NOMO-1 treated with dmso at 0.1 percent for 144 hours (cell line): ENCODE data around the gene PRCD.

ENCODE experiments used
- DNase-seq: peaks from one replicate; lab custom pipeline; 2025; ENCODE audit not compliant: unreplicated experiment; lab: John Stamatoyannopoulos, UW

The PRCD gene

DNA sequence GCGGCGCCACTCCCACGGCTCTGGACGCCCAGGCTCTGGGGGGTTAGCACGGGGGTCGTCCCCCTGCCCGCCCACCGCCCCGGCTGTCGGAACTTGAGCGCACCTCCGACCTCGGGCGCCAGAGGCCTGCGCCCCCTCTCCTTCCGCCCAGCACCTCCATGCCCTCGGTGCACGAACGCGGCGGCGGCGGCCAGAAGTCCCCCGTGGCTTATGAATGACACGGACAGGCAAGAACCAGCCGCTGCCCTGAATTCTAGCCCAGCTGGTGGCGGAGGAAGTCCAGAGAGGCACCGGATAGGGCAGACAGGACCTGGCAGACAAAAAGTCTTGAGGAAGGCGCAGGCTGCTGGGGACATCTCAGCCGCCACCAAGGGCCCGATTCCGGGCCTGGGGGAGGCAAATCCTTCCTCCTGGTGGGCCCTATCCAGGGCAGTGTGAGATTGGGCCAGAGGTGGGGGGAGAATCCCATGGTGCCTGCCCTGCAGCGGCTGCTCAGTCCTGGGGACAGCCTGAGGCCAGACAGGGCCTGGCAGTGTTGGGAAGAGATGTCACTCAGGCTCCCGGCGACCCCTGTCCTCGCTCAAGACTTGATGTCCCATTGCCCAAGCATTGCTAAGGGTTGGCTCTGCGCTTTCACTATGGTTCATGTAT is 1.4 kb upstream of the PRCD start:
- DNase-seq = no peak

GRCh38 chr17:76538941-76539570 is 788 bp upstream of the PRCD start:
- DNase-seq = no peak

- peak; percentile 84 for DNase-seq
These were observed 797 bp downstream of the PRCD start for GRCh38 chr17:76540381-76541300.

GRCh38 chr17:76541739-76542454 is 2.1 kb downstream of the PRCD start:
- no peak for DNase-seq

DNA sequence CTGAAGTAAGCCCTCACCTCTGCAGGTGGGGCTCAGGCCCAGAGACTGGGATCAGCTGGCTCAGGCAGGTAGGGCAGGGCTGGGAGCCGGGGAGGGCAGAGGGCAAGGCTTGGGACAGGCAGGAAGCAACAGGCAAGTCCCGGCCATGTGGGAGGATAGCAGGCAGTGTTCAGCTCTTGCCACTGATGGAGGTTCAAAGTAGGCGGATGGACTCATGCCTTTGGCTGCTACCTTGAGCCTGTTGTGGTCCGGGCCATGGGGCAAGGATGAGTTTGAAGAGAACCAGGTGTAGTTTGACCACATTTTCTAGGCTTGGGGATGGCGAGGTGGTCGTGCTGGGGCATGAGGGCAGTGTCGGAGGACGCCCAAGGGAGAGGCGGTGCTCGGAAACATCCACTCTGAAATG is 2.7 kb downstream of the PRCD start:
- DNase-seq = no peak

GRCh38 chr17:76542984-76543383 is 3.1 kb downstream of the PRCD start:
- no peak for DNase-seq

DNA sequence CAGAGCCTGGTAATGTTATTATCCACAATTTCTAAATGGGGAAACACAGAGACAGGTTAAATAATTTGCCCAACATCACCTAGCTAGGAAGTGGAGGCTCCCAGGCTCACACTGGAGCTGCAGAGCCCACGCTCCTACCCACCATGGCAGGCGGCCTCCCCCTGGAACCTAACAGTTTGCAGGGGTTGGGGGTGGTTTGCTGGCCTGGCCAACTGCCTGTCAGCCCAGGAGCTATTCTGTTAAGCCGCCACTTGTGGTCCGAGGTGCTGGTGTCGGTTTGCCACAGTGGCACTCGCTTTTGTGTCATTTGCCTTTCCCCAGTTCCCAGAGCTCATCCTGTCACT is 3.6 kb downstream of the PRCD start:
- DNase-seq = no peak

DNA sequence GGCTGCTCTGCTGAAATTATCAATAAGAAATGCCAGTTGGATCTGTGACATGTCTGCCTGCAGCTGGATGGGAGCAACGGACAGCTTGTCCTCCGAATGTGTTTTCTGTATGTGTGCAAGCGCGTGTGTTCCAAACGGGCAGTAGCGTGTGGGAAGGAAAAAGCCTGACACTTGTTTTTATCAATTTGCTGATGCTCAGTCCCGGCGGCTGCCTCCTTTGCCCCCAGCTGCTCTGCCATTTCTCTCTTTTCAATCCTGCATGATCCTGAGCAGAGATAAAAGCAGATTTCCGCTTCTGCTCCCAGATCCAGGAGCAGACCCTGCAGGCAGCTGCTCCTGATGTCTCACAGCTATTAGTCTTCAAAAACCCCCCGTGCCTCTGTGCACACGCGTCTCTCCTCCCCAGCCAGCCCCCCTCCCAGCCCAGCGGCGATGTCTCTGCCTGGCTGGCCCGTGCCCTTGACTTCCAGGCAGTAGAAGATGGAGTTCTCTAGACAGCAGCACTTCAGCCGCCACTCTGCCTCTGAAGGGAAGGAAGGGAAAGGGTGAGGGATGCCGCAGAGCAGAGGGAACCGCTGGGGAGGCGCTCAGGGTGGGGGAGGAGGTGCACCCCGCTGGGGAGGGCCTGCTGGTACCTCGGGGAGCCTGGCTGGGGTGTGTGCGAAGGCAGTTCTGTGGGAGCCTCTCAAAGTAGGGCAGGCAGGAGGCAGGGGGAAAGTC is 4.1 kb downstream of the PRCD start:
- DNase-seq = no peak

DNA sequence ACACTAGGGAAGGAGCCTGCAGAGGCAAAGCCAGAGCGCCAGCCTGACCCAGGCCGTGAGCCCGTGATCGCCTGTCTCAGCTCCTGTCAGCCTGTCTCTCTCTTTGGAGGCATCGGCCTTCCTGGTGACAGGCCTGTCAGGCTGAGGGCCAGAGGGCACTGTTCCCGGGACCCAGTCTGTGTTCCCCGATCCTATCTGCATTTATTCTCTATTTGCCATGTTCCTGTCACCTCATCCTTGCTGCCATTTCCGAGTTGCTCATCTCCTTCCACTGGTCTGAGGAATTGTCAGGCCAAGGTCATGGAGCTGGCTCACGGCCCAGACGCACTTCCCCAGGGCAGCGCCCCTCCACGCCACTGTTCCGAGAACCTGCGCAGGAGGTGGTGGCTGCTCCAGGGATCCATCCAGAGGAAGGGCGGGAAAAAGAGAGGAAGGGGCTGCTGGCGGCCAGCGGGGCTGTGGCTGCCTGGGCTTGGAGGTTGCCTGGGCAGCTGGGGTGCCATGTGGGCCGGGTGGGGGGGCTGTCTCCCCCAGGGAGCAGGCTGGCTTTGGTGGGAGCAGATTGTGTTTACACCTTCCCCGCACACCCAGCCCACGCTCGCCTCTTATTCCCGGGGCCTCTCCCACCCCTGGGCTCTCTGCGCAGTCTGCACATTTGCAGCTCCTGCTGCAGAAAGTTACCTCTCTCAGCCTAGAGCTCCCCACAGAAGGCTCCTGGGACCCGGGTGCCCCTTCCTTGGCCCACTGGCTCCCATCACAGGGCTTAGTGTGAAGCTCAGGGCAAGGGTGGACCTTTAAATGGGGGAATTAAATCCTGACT is 4.9 kb downstream of the PRCD start:
- DNase-seq = no peak

DNA sequence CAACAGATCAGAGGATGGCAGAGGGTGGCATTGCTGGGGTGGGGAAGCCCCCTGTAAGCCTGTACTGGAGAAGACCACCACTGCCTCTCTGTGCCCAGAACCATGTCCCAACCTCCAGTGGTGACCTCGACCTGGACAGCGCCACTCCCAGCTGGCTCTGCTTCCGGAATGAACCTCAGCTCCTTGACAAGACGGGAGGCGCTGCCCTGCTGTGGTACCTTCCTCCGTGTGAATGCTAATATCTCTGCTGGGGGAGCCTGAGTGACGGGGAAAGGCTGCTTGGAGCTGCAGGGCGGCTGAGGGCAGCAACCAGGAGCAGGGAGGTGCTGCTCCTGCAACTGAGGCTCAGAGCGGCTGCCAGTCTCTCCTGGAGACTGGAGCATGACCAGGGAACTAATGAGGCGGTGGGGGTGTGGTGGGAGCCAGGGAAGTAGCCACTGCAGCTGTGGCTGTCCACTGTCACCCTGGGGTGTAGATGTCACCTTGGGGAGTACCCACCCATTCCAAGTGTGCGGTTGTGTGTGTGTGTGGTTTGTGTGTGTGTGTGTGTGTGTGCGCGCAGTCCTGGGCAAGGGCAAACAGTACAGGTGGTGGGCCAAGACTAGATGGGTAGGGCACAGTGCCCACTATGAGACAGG is 6.2 kb downstream of the PRCD start:
- DNase-seq = no peak

- no peak for DNase-seq
These were observed 6.8 kb downstream of the PRCD start for GRCh38 chr17:76546556-76547182.

DNA sequence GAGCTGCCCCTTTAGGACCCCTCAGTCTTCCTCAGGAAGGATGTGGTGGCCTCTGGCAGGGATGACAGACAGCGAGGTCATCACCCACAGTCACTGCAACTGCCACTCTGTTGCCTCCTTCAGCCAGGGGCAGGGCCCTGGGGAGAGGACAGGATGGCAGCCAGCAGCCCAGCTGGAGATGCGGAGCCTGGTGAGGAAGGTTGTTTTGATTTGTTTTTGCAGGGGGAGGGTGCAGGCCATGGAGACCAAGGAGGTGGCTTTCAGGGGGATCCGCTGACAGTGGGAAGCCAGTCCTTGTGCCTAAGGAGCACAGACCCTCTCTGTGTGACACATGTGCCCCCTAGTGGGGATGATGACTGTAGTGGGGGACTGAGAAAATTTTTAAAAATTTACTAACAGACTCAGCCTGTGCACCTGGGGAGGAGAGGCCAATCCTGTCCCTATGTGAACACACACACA is 7.4 kb downstream of the PRCD start:
- DNase-seq = no peak

DNA sequence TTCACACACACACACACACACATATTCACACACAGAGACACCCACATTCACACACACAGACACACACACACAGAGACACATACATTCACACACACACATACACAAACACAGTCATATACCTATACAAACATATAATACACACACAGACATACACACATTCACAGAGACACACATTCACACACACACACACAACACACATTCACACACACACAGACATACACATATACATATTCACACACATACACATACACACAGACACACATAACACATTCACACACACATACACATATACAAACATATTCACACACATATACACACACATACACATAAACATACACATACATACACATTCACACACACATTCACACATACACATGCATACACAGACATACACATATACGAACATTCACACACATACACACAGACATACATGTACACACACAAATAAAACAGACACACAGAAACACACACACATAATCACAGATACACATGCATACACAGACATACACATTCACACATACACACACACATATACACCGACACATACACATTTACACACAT is 7.9 kb downstream of the PRCD start:
- no peak for DNase-seq

- no peak for DNase-seq
These were observed 8.8 kb downstream of the PRCD start for GRCh38 chr17:76548378-76549214.

DNA sequence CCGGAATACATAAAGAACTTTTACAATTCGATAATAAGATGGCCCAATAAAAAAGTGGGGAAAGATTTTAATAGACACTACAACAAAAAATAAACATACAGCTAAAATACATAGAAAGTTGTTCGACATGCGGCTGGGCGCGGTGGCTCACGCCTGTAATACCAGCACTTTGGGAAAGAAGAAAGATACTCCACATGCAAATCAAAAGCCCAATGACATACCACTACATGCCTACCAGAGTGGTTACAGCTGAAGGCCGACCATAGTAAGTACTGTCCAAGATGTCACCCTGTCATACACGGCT is 9.3 kb downstream of the PRCD start:
- no peak for DNase-seq

DNA sequence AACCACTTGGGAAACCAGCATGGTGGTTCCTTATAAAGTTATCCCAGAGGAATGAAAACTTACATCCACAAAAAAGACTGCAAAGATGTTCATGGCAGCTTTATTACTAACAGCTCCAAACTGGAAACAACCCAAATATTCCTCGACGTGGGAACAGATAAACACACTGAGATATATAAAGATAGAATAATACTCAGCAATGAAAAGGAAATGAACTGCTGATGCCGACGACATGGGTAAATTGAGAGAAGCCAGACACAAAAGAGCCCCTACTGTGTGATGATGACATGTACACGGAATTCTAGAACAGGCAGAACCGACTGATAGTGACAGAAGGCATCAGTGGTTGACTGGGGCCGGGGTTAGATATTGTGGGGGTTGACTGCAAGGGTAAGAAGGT is 9.7 kb downstream of the PRCD start:
- no peak for DNase-seq

DNA sequence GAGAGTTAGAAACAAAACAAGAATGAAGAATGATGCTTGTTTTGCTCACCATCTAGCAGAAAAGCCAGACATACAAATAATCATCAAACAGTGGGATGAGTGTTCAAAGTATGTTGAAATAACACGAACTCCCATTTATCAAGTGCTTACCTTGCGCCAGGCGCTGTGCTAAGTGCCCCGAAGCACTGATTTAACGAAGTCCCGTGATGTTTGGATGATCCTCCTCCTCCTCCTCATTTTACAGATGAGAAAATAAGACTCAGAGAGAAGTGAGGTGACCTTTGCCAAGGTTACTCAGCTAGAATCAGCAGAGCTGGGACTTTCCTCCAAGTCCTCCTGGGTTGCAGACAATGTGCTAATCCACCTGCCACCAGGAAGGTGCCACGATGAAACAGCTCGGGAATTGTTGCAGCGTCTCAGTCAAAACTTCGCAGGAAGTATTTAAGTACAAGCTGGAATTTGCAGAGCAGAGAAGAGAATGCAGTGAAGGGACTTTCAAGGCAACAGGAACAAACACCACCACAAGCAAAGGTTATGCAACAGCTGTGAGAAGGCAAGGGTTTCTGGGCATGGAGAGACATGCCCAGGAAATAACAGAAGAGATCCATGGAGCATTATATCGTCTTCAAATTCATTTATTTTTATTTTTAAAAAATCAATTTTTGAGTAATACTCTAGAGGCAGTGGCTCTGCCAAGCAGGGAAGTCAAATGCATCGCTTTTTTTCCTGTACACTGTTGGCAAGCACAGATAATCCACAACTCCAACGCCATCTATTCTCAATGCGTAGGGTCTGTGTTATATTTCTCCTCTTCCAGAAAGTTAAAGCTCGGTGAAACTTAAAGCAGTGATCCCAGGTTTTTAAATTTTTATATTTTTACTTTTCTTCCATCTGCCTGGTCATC is 11.1 kb downstream of the PRCD start:
- DNase-seq = peak; percentile 22
